ENCODE data around the gene UBE2G2.

The UBE2G2 gene

GRCh38 chr21:44764319-44765230, 37.0 kb downstream of the UBE2G2 start:
- no peak for TF ChIP-seq ZFX (IDR thresholded peaks at IDR 0.05)
- no peak for TF ChIP-seq CTCF (conservative IDR thresholded peaks at IDR 0.05)

DNA sequence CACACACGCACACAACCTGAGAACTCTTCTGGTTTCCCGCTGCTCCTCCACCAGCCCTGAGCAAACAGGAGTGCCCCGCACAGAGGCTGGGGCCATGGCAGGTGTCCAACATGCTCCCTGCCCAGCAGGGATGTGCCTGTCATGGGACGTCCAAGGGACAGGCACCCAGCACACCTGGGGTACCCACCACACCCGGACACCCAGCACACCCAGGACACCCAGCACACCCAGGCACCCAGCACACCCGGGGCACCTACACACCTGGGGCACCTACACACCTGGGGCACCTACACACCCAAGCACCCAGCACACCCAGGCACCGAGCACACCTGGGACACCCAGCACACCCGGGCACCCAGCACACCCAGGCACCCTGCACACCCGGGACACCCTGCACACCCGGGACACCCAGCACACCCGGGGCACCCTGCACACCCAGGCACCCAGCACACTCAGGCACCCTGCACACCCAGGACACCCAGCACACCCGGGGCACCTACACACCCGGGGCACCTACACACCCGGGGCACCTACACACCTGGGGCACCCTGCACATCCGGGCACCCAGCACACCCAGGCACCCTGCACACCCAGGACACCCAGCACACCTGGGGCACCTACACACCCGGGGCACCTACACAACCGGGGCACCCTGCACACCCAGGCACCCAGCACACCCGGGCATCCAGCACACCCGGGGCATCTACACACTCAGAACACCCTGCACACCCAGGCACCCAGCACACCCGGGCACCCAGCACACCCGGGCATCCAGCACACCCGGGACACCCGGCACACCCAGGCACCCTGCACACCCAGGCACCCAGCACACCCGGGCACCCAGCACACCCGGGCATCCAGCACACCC, 37.9 kb downstream of the UBE2G2 start:
- TF ChIP-seq ZFX (IDR thresholded peaks at IDR 0.05) (no peak), CTCF (conservative IDR thresholded peaks at IDR 0.05) (no peak)
- no peak overlapping the region for H3K27ac ChIP-seq

More at GRCh38 chr21:44764319-44765230, 37.0 kb downstream of the UBE2G2 start:
- peak overlapping the region; percentile 24; the same call in 1 of the 2 replicates for H3K27ac ChIP-seq

DNA sequence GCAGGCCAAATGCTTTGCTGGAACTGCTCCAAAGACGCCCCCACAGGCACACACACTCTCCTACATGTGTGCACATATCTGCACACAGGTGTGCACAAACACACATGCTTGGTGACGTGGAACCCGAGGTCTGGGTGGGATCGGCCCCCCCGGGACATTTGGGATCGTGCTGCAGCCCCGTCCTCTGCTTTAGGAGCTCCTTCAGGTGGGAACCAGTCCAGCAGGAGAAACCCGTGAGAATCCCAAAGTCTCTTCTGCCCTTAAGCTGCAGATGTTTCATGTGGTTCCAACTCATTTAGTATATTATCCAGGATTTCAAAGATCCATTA, 38.6 kb downstream of the UBE2G2 start:
- H3K27ac ChIP-seq, result no peak overlapping the region
- no peak for TF ChIP-seq ZFX (IDR thresholded peaks at IDR 0.05)
- no peak for TF ChIP-seq CTCF (conservative IDR thresholded peaks at IDR 0.05)

GRCh38 chr21:44762221-44763049, 39.2 kb downstream of the UBE2G2 start:
- no peak overlapping the region for H3K27ac ChIP-seq
- no peak for TF ChIP-seq ZFX (IDR thresholded peaks at IDR 0.05)
- no peak for TF ChIP-seq CTCF (conservative IDR thresholded peaks at IDR 0.05)

- no peak for TF ChIP-seq CTCF (conservative IDR thresholded peaks at IDR 0.05)
- TF ChIP-seq ZFX (IDR thresholded peaks at IDR 0.05), result no peak
- no peak overlapping the region for H3K27ac ChIP-seq
Observed at GRCh38 chr21:44761747-44762208, 39.8 kb downstream of the UBE2G2 start.

GRCh38 chr21:44761011-44761729, 40.5 kb downstream of the UBE2G2 start:
- TF ChIP-seq CTCF (conservative IDR thresholded peaks at IDR 0.05), result peak; percentile 77
- no peak for TF ChIP-seq ZFX (IDR thresholded peaks at IDR 0.05)

More at GRCh38 chr21:44761011-44761729, 40.5 kb downstream of the UBE2G2 start:
- no peak overlapping the region for H3K27ac ChIP-seq
